ENCODE measurements around the gene DIP2C. TPM values are rescaled to one million over a fixed set of nuclear protein-coding genes. Genes with fewer than 3 reads are reported as not detected.

DIP2C gene
- total RNA-seq, 4 donors from 2014 or later: 2.4 to 14.9 (median 6.1) TPM

DNA sequence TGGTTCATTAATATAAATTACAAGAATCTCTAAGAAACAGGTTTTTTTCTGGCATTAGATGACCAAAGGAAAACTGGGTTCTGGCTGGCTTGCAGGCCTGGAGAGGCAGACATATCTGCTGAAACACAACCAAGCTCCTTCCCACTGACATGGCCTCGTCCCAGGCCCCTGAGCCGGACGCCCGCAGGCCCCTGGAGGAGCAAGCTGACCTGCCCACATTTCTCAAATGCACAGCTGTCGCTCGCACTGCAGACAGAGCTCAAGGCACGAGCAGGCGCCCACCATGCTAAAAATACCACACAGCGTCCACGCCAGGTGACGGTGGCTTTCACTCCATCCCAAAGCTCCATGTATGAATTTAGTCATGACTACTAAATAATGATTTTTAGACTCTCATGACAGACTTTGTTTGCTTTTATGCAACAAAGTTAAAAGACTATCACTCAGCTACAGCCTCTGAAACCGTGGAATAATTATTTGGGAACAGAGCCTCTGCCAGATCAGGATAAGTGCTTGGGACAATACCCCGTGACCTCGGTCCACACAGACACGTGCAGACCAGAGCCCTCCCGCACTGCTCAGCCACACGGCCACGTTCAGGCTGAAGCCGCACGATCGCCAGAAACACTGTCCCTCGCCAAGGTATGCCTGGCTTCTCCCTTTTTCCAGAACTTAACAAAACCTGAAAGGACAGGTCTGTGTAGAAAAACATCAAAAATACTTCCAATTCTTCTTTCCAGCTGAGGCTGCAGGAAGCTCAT, 71.1 kb downstream of the DIP2C start:
- TF ChIP-seq POLR2A (IDR thresholded peaks at IDR 0.05): no peak
- TF ChIP-seq, protein P1, sequence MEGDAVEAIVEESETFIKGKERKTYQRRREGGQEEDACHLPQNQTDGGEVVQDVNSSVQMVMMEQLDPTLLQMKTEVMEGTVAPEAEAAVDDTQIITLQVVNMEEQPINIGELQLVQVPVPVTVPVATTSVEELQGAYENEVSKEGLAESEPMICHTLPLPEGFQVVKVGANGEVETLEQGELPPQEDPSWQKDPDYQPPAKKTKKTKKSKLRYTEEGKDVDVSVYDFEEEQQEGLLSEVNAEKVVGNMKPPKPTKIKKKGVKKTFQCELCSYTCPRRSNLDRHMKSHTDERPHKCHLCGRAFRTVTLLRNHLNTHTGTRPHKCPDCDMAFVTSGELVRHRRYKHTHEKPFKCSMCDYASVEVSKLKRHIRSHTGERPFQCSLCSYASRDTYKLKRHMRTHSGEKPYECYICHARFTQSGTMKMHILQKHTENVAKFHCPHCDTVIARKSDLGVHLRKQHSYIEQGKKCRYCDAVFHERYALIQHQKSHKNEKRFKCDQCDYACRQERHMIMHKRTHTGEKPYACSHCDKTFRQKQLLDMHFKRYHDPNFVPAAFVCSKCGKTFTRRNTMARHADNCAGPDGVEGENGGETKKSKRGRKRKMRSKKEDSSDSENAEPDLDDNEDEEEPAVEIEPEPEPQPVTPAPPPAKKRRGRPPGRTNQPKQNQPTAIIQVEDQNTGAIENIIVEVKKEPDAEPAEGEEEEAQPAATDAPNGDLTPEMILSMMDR (IDR thresholded peaks at IDR 0.05): no peak
- H3K4me1 ChIP-seq: peaks cover 15 to 89% (median 26%) of the 10 kb centered on the region in 3 donors
- no peak overlapping the region for H3K4me3 ChIP-seq
- DNase-seq: no peak
- peak overlapping the region in 3 of 4 donors; percentile 49 to 89 (median 54) for H3K27ac ChIP-seq
- intact Hi-C loops (cut with DNase I): no loop called here
- no peaks in the 10 kb centered on the region for H3K27me3 ChIP-seq
- H3K36me3 ChIP-seq: no peaks in the 10 kb centered on the region
- 69 to 88% methylated on average over 8 to 16 of the region's 22 CpGs for WGBS, 2 donors
- no peaks in the 10 kb centered on the region for H3K9me3 ChIP-seq

DNA sequence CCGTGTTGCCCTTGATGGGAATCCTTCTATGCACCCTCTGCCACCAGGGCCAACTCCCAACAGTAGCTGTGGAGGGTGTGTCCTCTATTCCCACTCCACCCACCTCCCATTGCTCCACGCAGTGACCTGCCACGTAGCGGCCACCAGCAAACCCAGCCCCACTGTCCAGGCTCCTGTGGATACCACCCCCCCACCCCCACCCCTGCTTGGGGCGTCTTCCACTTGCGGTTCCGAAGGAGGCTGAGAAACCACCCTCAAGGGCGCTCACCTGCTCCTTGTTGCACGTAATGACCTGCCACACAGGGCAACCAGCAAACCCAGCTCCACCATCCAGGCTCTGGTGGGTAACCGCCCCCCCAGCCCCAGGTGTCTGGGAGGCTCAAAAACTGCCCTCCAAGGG, 72.0 kb downstream of the DIP2C start:
- H3K36me3 ChIP-seq: no peaks in the 10 kb centered on the region
- no peak overlapping the region for H3K4me3 ChIP-seq
- no peaks in the 10 kb centered on the region for H3K9me3 ChIP-seq
- DNase-seq: no peak
- no peaks in the 10 kb centered on the region for H3K27me3 ChIP-seq
- intact Hi-C loops (cut with DNase I): no loop called here
- peak overlapping the region in 2 of 4 donors; percentile 6 to 12 for H3K27ac ChIP-seq
- TF ChIP-seq, protein P1 (IDR thresholded peaks at IDR 0.05): no peak
- TF ChIP-seq POLR2A (IDR thresholded peaks at IDR 0.05): no peak
- 65 to 93% methylated on average over 3 to 7 of the region's 10 CpGs for WGBS, 2 donors
- peaks cover 22 to 89% (median 25%) of the 10 kb centered on the region in 3 donors for H3K4me1 ChIP-seq

DNA sequence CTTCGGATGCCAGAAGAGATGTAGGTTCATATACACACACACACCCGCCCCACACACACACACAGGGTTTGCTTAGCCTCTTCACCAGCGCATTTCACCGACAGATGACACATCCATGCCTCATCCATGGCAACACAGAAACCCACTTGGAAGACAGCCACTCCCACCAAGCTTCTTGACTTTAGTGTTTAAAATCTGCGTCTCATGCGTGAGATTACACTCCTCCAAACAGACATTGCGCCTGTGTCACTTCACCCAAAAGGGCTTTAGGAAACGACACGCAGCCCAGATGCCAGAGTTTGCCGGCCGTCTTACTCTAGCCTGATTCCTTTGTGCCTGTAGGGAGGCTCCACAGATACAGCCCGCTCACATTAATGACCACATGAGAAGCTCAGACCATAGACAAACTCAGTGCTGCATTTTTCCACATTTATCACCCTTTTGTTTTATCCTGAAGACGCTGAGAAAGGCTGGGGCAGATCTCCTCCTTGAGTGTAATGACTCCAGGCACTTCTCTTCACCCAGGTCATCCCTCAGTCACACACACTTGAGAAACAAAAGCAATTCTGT, 73.8 kb downstream of the DIP2C start:
- H3K36me3 ChIP-seq: no peaks in the 10 kb centered on the region
- H3K27ac ChIP-seq: peak overlapping the region in 2 of 4 donors; percentile 17 to 37
- intact Hi-C loops (cut with DNase I): no loop called here
- H3K4me3 ChIP-seq: no peak overlapping the region
- DNase-seq: no peak
- 58 to 69% methylated on average over 8 to 13 of the region's 13 CpGs for WGBS, 2 donors
- TF ChIP-seq, protein P1 (IDR thresholded peaks at IDR 0.05): no peak
- no peak for TF ChIP-seq POLR2A (IDR thresholded peaks at IDR 0.05)
- H3K4me1 ChIP-seq: peaks cover 22 to 86% (median 24%) of the 10 kb centered on the region in 3 donors
- H3K27me3 ChIP-seq: no peaks in the 10 kb centered on the region
- H3K9me3 ChIP-seq: no peaks in the 10 kb centered on the region

DNA sequence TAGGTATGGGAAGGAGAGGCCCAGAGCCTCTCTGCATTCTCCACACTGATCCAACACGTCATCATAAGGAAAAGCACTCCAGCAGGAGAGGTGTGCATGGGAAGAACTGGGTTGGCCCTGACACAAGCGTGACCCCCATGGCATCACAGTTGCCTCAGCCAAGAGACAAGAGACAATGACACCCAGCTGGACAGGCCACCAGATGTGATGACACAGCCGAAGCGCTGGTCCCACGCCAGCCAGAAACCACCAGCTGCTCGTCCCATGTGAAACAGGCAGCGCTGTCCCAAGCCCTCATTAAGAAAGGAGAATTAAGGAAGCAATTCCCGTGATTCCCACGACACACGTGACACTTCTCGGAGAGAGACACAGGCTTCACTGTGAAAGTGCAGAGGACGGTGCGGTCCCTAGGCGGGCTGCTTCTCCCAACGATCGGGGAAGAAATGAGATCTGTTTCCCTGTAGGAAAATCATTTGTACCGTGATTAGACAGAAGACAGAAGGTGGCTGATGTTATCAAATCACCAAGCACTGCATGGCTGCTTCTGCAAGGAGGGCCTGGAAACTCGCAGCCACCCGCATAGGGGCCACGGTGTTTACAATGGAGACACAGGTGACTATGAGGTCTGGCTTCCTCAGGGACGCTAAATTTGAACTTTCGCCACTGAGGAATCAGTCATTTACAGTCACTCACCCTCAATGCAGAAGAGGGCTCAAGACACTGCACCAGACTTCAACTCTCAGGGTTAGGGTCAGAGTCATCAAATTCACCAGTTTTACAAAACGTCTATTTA, 74.5 kb downstream of the DIP2C start:
- 77 to 82% methylated on average over 17 to 18 of the region's 23 CpGs for WGBS, 2 donors
- peak overlapping the region; percentile 29 to 63 (median 50) for H3K27ac ChIP-seq
- DNase-seq: no peak

More for the DNA sequence above, 74.5 kb downstream of the DIP2C start:
- Histone ChIP-seq H3K4me1 (peaks cover 22 to 80% (median 24%) of the 10 kb centered on the region in 3 donors), H3K4me3 (no peak overlapping the region), H3K9me3 (no peaks in the 10 kb centered on the region), H3K36me3 (no peaks in the 10 kb centered on the region), H3K27me3 (no peaks in the 10 kb centered on the region)
- intact Hi-C loops (cut with DNase I): no loop called here
- TF ChIP-seq POLR2A (IDR thresholded peaks at IDR 0.05): no peak
- TF ChIP-seq, protein P1 (IDR thresholded peaks at IDR 0.05): no peak
